Hepatocyte (in vitro differentiated cells): ENCODE data around the gene CNN3. TPM values are rescaled to one million over a fixed set of nuclear protein-coding genes. Genes with fewer than 3 reads are reported as not detected.
A peak's percentile ranks its signal among the peaks of the same experiment; 100 is the strongest.

ENCODE experiments used
- DNase-seq: peaks from one replicate; pipeline ENCODE4 v3.0.0-alpha.2; 2016; ENCODE audit warnings: low spot score
- H2AFZ ChIP-seq: fragments of 200-600 bp; sonication (generic); 2 replicates; pipeline ENCODE4 v1.6.0; 2016; ENCODE audit warnings: antibody characterized with exemption, mild to moderate bottlenecking
- H3K27ac ChIP-seq: fragments of 200-600 bp; sonication (generic); 2 replicates; pipeline ENCODE4 v1.5.1; 2016; ENCODE audit warnings: mild to moderate bottlenecking
- H3K27me3 ChIP-seq: fragments of 200-600 bp; sonication (generic); 2 replicates; pipeline ENCODE4 v1.6.1; 2016
- H3K36me3 ChIP-seq: fragments of 200-600 bp; sonication (generic); replicated peaks from 2 replicates; pipeline ENCODE4 v1.5.1; 2016; ENCODE audit warnings: low read depth; ENCODE audit not compliant: insufficient read depth
- H3K4me1 ChIP-seq: fragments of 200-600 bp; sonication (generic); 2 replicates; pipeline ENCODE4 v1.5.1; 2016; ENCODE audit warnings: mild to moderate bottlenecking, moderate library complexity; ENCODE audit not compliant: insufficient read depth
- H3K4me2 ChIP-seq: fragments of 200-600 bp; sonication (generic); 2 replicates; pipeline ENCODE4 v1.6.0; 2016
- H3K4me3 ChIP-seq: fragments of 200-600 bp; sonication (generic); 2 replicates; pipeline ENCODE4 v1.5.1; 2016; ENCODE audit warnings: mild to moderate bottlenecking
- H3K79me2 ChIP-seq: fragments of 200-600 bp; sonication (generic); 2 replicates; pipeline ENCODE4 v1.6.0; 2017; ENCODE audit warnings: mild to moderate bottlenecking
- H3K9me2 ChIP-seq: fragments of 200-600 bp; sonication (generic); replicated peaks from 2 replicates; pipeline ENCODE4 v1.6.0; 2017; ENCODE audit warnings: mild to moderate bottlenecking; ENCODE audit not compliant: insufficient read depth
- H3K9me3 ChIP-seq: fragments of 200-600 bp; sonication (generic); 2 replicates; pipeline ENCODE4 v1.5.1; 2016; ENCODE audit warnings: low read depth, mild to moderate bottlenecking
- H4K20me1 ChIP-seq: fragments of 200-600 bp; sonication (generic); 2 replicates; pipeline ENCODE4 v1.6.0; 2016; ENCODE audit warnings: mild to moderate bottlenecking; ENCODE audit not compliant: insufficient read depth, poor library complexity, severe bottlenecking
- EZH2 ChIP-seq: fragments of 200-600 bp; sonication (generic); IDR thresholded peaks from 2 replicates; pipeline ENCODE4 v1.6.1; 2016; ENCODE audit warnings: antibody characterized with exemption, mild to moderate bottlenecking, borderline replicate concordance
- EZH2phosphoT487 ChIP-seq: fragments of 200-600 bp; sonication (generic); IDR thresholded peaks from one replicate; pipeline ENCODE4 v1.6.1; 2018; ENCODE audit warnings: antibody characterized with exemption, mild to moderate bottlenecking, low read depth, moderate library complexity; ENCODE audit not compliant: unreplicated experiment, severe bottlenecking
- WGBS: methylation state at CpG from one replicate; pipeline ENCODE4 v1.1.6; 2016; ENCODE audit warnings: low lambda C conversion rate; ENCODE audit errors: missing lambda C conversion rate; 5-methylcytosine and 5-hydroxymethylcytosine counted together
- polyA plus RNA-seq: library from polyadenylated mRNA; unstranded; fragments of >200 nt; fragmentation: Nextera tagmentation; extraction: Ambion mirVana; gene quantifications from 2 replicates; pipeline ENCODE4 v1.2.1, GENCODE V29; 2016
- total RNA-seq: library from RNA; depleted of rRNA; stranded (reverse); fragments of >200 nt; gene quantifications from 2 replicates; pipeline ENCODE4 v1.2.3, GENCODE V29; 2014
- TF ChIP-seq, protein P1 (sequence below): fragments of 200-600 bp; sonication (generic); IDR thresholded peaks from 2 replicates; pipeline ENCODE4 v1.5.1; 2016; ENCODE audit warnings: antibody characterized with exemption, mild to moderate bottlenecking; ENCODE audit not compliant: poor library complexity

CNN3 gene
- total and polyA plus RNA-seq, 2 experiments from 2014 or later: 256 to 420 TPM

DNA sequence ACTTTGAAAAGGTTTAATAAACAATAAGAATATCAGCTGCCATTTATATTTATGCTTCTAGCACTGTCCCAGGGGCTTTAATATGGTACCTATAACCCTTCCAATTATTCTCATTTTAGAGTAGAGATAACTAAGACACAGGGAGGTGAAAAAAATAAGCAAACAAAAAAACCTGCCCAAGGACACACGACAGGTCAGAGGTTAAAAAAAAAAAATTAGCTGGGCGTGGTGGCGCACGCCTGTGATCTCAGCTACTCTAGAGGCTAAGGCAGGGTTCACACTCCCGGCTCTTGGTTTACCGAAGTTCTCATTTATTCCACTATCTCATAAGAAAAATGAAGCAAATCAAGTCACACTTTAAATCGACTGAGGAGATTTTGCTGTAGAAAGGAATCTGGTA, 34.7 kb upstream of the CNN3 start:
- TF ChIP-seq EZH2 (no peak), EZH2phosphoT487 (no peak)
- TF ChIP-seq, protein P1, sequence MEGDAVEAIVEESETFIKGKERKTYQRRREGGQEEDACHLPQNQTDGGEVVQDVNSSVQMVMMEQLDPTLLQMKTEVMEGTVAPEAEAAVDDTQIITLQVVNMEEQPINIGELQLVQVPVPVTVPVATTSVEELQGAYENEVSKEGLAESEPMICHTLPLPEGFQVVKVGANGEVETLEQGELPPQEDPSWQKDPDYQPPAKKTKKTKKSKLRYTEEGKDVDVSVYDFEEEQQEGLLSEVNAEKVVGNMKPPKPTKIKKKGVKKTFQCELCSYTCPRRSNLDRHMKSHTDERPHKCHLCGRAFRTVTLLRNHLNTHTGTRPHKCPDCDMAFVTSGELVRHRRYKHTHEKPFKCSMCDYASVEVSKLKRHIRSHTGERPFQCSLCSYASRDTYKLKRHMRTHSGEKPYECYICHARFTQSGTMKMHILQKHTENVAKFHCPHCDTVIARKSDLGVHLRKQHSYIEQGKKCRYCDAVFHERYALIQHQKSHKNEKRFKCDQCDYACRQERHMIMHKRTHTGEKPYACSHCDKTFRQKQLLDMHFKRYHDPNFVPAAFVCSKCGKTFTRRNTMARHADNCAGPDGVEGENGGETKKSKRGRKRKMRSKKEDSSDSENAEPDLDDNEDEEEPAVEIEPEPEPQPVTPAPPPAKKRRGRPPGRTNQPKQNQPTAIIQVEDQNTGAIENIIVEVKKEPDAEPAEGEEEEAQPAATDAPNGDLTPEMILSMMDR: no peak
- H2AFZ ChIP-seq: no peak overlapping the region
- no peaks in the 10 kb centered on the region for H3K27me3 ChIP-seq
- H3K9me3 ChIP-seq: no peaks in the 10 kb centered on the region
- peak overlapping the region; percentile 68 for H3K4me2 ChIP-seq
- H3K27ac ChIP-seq: peak overlapping the region; percentile 85
- H3K9me2 ChIP-seq: no peaks in the 10 kb centered on the region
- peaks cover 21% of the 10 kb centered on the region for H3K4me1 ChIP-seq
- H3K4me3 ChIP-seq: no peak overlapping the region
- no peaks in the 10 kb centered on the region for H3K36me3 ChIP-seq
- no peak for DNase-seq
- no peaks in the 10 kb centered on the region for H3K79me2 ChIP-seq
- H4K20me1 ChIP-seq: no peaks in the 10 kb centered on the region
- WGBS: 78% methylated on average over 7 of the region's 7 CpGs

DNA sequence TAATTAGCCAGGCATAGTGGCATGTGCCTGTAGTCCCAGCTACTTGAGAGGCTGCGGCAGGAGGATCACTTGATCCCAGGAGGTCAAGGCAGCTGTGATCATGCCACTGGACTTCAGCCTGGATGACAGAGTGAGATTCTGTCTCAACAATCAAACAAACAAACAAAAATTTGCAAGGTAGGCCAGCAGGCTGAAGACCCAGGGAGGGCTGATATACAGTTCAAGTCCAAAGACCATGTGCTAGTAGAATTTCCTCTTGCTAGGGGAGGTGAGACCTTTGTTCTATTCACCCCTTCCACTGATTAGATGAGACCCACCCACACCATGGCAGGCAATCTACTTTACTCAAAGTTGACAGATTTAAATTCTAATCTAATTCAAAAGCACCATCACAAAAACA, 31.2 kb upstream of the CNN3 start:
- WGBS: 91% methylated on average over 1 of the region's 1 CpG
- Histone ChIP-seq H3K27ac (no peak overlapping the region), H2AFZ (no peak overlapping the region), H3K9me3 (no peaks in the 10 kb centered on the region), H3K4me3 (no peak overlapping the region), H3K9me2 (no peaks in the 10 kb centered on the region), H3K4me1 (peaks cover 35% of the 10 kb centered on the region), H4K20me1 (no peaks in the 10 kb centered on the region), H3K36me3 (no peaks in the 10 kb centered on the region), H3K27me3 (no peaks in the 10 kb centered on the region), H3K4me2 (no peak overlapping the region), H3K79me2 (no peaks in the 10 kb centered on the region)
- TF ChIP-seq EZH2 (no peak), EZH2phosphoT487 (no peak)
- TF ChIP-seq, protein P1: no peak
- DNase-seq: no peak

DNA sequence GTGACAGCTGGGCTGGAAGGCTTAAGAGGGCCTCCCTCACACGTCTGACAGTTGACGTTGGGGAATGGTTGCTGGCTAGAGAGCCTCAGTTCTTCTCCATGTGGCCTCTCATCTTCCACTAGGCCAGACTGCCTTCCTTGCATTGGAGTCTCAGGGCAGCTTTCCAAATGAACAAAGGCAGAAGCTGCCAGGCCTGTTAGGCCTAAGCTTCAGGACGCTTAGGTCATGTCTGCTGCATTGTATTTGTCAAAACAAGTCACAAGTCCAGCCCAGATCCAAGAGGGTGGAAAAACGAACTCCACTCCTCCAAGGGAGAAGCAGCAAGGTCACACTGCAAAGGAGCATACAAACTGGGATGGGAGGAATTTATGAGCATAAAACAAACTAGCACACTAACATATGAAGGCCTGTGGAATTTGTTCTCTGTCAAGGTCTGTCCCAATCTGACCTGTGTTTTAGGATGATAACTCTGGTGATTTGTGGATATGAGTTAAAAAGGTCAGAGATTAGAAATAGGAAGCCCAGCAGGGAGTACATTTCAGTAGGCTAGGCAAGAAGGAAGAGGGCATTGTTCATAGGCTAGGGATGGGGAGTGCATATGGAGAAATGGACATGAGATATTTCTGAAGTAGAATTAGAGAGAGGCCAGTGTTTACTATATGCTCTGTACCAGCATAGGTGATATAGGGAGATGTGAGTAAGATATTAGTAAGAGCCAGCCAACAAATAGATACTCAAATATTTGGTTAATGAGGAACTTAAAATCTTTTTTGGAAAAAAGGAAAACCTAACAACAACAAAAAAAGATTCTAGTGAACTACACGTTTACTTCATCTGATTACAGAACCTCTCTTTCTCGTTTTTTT, 29.1 kb upstream of the CNN3 start:
- Histone ChIP-seq H3K27me3 (no peaks in the 10 kb centered on the region), H3K36me3 (no peaks in the 10 kb centered on the region), H3K79me2 (no peaks in the 10 kb centered on the region), H2AFZ (no peak overlapping the region), H3K4me1 (peaks cover 24% of the 10 kb centered on the region), H3K27ac (peak overlapping the region; percentile 79), H4K20me1 (no peaks in the 10 kb centered on the region), H3K4me2 (no peak overlapping the region), H3K9me2 (no peaks in the 10 kb centered on the region), H3K4me3 (no peak overlapping the region), H3K9me3 (no peaks in the 10 kb centered on the region)
- TF ChIP-seq EZH2phosphoT487 (no peak), EZH2 (no peak)
- TF ChIP-seq, protein P1: no peak
- 59% methylated on average over 6 of the region's 6 CpGs for WGBS
- DNase-seq: peak; percentile 34
